NCI-H2171 treated with DMSO at 0.1 percent for 48 hours (cell line): ENCODE data around the gene CD59.
"Not testable (repeated sequence)": the region's sequence is repeated elsewhere in the genome, so short reads cannot be mapped to it uniquely, and the experiment has no call there.

ENCODE experiments used
- DNase-seq: peaks from one replicate; lab custom pipeline; 2025; lab: John Stamatoyannopoulos, UW

The CD59 gene

GRCh38 chr11:33665350-33666106, 70.7 kb downstream of the CD59 start:
- no peak for DNase-seq

DNA sequence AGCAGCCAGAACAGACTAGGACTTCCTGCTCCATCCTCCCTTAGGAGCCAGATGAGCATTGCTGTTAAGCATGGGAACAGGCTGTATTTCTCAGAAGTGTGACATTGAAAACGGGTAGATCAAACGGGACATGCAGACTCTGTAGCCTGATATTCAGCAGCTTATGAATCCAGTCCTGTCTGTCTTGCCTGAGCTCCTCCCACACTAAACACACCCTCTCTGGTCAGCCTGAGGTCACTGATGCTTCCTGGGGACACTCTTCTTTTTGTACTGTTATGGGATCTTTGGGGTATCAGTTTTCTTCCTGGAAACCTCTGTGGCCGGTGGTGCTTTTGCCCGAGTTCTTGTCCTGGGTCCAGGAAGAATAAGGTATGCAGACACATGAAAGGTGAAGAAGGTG, 71.4 kb downstream of the CD59 start:
- DNase-seq: no peak

- no peak for DNase-seq
These were observed 72.1 kb downstream of the CD59 start for GRCh38 chr11:33664166-33664565.

GRCh38 chr11:33663121-33663520, 73.1 kb downstream of the CD59 start:
- DNase-seq: peak; percentile 33

- not testable (repeated sequence) for DNase-seq
These were observed 74.7 kb downstream of the CD59 start for GRCh38 chr11:33661526-33661925.

DNA sequence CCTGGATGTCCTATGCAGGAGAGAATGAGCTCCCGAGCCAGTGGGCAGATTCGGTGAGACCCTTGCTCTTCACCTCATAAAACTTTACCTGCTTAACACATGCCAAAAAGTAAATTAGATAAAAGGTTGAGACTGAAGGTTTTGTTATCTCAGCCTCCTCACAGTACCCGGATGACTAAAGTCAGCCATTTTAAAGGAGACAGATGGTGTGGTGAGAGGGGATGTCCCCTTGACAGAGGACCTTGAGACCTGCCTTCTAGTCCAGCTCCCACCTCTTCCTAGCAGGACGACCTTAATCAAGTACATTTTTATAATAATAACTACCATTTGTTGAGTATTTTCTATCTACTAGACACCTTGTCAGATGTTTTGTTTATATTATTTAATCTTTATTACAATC, 75.3 kb downstream of the CD59 start:
- DNase-seq: no peak

DNA sequence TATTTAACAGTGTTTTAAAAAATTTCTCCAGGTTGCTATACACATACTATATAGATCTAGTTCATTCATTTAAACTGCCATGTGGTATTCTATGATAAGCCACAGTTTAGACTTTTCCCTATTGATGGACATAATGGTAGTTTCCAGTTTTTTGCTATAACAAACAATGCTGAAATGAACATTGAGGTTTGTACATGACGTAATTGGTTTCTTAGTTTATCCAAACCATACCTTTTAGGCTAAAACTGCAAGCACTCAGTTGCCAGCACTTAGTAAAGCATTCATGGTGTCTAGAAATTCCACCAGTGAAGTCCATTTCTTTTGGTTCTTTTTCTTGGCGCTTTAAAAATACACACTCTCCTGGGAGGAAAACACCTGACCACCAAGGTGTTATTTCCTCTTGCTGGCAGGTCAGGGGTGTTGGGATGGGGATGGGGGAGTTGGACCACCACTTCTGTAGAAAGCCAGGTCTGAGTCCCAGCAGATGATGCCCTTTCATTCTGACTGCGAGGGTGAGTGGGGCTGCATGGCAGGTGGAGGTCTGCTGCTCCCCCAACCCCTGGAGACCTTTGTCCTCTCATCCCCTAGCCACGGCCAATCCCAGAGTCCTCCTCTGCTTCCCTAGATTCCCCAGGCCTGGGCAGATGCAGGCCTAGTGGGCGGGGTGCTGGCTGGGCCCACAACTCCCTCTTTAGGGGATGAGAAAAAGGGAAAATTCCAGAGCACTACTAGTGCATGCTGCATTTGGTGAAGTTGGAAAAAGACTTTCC, 76.7 kb downstream of the CD59 start:
- no peak for DNase-seq

DNA sequence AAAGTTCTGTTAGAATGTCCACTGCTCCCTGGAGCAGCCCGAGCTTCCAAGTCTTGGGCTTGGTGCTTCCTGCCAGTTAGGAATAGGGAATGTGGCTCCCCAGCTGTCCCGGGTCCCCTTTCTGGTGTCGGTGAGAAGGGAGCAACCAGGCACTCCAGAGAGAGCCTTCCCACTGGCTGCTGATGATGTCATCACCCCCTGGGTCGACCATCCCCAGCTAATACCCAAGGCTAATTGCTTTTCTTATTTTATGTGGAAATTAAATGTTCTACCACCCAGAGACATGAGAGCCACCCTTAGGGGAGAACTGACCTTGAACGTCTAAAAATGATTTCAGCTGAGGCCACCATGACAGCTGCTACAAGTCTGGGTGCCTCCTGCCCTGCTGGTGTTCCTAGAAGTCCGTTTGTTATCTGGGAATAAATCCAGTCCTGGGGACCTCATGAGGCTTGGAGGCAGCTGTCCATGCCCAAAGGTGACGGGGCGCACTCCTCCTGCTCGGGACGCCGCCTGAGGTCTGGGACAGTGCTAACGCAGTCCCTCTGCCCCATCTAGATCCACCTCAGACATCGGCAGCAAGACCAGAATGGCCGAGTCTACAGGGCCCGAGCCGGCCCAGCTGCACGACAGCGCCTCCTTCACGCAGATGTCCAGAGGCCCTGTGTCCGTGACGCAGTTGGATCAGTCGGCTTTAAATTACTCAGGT, 77.9 kb downstream of the CD59 start:
- no peak for DNase-seq

DNA sequence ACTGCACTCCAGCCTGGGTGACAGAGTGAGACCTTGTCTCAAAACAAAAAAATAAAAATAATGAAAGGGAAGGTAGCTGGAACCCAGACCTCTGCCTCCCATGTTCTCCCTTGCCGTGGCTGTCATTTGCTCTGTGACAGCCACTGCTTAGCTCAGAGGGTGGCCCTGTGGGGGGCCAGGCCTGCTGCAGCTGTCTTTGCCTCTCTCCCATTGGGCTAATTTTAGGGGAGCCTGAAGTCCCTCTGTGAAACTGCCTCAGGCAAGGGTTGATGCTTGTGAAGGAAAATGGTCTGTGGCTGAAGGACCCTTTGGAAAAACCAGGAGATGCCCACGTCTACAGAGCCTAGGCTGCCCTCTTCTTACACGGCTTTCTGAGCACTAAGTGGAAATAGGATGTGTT, 78.5 kb downstream of the CD59 start:
- DNase-seq: no peak

DNA sequence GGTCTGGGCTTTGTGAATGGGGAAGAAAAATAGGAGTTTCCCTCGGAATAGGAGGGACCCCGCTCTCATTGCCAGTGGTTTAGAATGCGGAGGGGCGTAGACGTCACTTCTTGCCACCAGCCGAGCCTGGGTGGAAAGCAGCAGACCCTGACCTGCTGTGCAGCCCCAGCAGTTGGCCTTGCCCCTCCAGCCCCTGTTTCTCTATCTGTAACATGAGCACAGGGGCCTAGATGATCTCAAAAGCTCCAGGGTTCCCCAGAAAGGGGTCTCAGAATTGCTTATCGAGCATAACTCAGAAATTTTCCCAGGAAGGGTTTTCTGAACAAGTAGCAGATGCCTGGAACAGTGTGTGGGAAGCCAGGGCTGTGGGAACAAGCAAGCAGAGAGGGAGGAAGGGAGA, 79.5 kb downstream of the CD59 start:
- no peak for DNase-seq

DNA sequence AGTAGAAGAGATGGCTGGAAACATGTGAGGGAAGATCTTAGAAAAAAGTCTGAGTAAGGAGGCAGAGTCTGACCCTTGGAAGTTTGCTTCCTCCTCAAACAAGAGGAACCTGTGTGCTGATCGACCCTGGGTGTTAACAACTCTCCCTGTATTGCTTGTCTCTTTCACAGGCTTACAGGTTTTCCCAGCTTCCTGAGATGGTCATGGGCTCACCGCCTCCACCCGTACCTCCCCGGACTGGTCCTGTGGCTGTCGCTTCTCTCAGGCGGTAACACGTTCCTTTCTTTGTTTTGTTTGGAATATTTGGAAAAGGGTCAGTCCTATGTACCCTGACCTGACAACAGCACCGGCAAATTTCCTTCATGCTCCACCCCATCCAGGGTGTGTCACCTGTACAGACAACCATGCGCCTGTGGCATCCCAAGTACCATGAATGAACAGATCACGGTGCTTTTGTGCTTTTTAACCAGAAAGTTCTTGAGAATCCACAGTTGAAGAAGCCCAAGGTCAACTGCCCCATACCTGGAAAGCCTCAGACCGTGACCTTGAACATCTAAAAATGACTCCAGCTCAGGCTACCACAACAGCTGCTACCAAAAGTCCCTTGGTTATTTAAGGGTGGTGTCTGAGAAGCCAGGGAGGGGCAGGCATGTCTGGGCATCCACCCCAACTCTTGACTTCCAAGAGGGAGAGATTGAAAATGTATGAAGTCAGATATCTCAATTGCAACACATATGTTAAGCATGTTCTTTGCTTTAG, 80.2 kb downstream of the CD59 start:
- DNase-seq: no peak

DNA sequence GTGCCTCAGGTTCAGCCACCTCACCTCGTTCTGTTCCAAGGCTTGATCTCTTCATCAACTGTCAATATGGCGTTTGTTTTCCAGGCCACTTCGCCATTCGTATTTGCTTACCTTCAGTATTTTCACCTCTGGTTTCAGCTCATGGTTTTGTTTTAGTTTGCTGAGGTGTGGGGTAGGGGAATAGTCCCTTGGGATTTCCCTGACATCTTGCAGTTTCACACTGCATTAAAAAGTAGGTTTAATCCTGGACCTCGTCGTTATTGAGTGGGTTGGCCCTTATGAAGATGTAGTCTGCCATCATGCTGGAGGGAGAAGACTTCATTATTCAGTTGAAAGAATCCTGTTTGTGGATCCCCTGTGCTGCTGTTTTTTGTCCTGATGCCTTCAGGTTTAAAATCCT, 81.6 kb downstream of the CD59 start:
- no peak for DNase-seq
